Right kidney (tissue), 1 donor: Measurements from ENCODE around the gene SPHK2.
"Not testable (repeated sequence)": the region's sequence is repeated elsewhere in the genome, so short reads cannot be mapped to it uniquely, and the experiment has no call there.

Experiments used
- DNase-seq: peaks from one replicate; pipeline ENCODE4 v3.0.0-alpha.2; 2016

SPHK2 gene

GRCh38 chr19:48636859-48637448 is 17.6 kb downstream of the SPHK2 start, which contains the start of gene DBP:
Gene DBP, minus strand, starts transcription at chr19:48637379. Its CDS starts 385 bp downstream, at chr19:48636994.
- DNase-seq = no peak

- peak; percentile 92 for DNase-seq
These were observed 18.2 kb downstream of the SPHK2 start for GRCh38 chr19:48637449-48637947.

GRCh38 chr19:48637948-48638830 is 18.9 kb downstream of the SPHK2 start:
- DNase-seq = peak; percentile 66

- no peak for DNase-seq
These were observed 19.6 kb downstream of the SPHK2 start for GRCh38 chr19:48638831-48639381.

GRCh38 chr19:48639483-48640375 is 20.4 kb downstream of the SPHK2 start:
- no peak for DNase-seq

GRCh38 chr19:48641850-48642249 is 22.5 kb downstream of the SPHK2 start:
- DNase-seq = no peak

GRCh38 chr19:48642862-48643261 is 23.6 kb downstream of the SPHK2 start:
- DNase-seq = no peak

- DNase-seq = no peak
These were observed 25.0 kb downstream of the SPHK2 start for GRCh38 chr19:48644355-48644754.

GRCh38 chr19:48644839-48645619 is 25.7 kb downstream of the SPHK2 start:
- peak; percentile 76 for DNase-seq

- peak; percentile 80 for DNase-seq
These were observed 26.3 kb downstream of the SPHK2 start for GRCh38 chr19:48645620-48646000.

- peak; percentile 84 for DNase-seq
These were observed 26.9 kb downstream of the SPHK2 start, which contains the start of gene CA11 for GRCh38 chr19:48646001-48646721. Gene CA11, minus strand, starts transcription at chr19:48646187. Its CDS starts 555 bp downstream, at chr19:48645632.

- DNase-seq = peak; percentile 29
These were observed 27.5 kb downstream of the SPHK2 start for GRCh38 chr19:48646722-48647216.

GRCh38 chr19:48648134-48648533 is 28.8 kb downstream of the SPHK2 start:
- DNase-seq = no peak

GRCh38 chr19:48650974-48651682 is 31.8 kb downstream of the SPHK2 start:
- no peak for DNase-seq

- DNase-seq = no peak
These were observed 32.4 kb downstream of the SPHK2 start for GRCh38 chr19:48651683-48652048.

GRCh38 chr19:48654299-48655059 is 35.2 kb downstream of the SPHK2 start:
- peak; percentile 27 for DNase-seq

- peak; percentile 48 for DNase-seq
These were observed 37.7 kb downstream of the SPHK2 start for GRCh38 chr19:48656840-48657474.

GRCh38 chr19:48657828-48658227 is 38.5 kb downstream of the SPHK2 start:
- not testable (repeated sequence) for DNase-seq
